Natural killer cell (primary cell): ENCODE data around the gene FAM193A. TPM values are rescaled to one million over a fixed set of nuclear protein-coding genes. Genes with fewer than 3 reads are reported as not detected.
"Not testable (repeated sequence)": the region's sequence is repeated elsewhere in the genome, so short reads cannot be mapped to it uniquely, and the experiment has no call there.

Experiments
- ATAC-seq, 3 donors: fragments of 150-1000 bp in 2 of 3; fragments of 200-7000 bp in 1 of 3; cut with Tn5 transposase; 1 replicate in 1 of 3; 2 replicates in 2 of 3; pipeline ENCODE4 v1.10.0; 2021; ENCODE audit warnings: mild to moderate bottlenecking in 2 of 3, moderate library complexity in 2 of 3
- DNase-seq, 2 donors: peaks; one replicate each; pipeline versions ENCODE4 v3.0.0 to v3.0.0-alpha.2; 2013 to 2021; ENCODE audit warnings: mixed read lengths in 1 of 2
- H3K27ac ChIP-seq: one replicate; pipeline ENCODE4 v1.5.1; 2013; ENCODE audit warnings: mild to moderate bottlenecking, low read length
- H3K27me3 ChIP-seq: one replicate; pipeline ENCODE4 v1.6.1; 2013; ENCODE audit warnings: low read length; ENCODE audit not compliant: control insufficient read depth, insufficient read depth
- H3K36me3 ChIP-seq: one replicate; pipeline ENCODE4 v1.6.1; 2013; ENCODE audit warnings: low read length; ENCODE audit not compliant: control insufficient read depth, insufficient read depth
- H3K4me1 ChIP-seq: one replicate; pipeline ENCODE4 v1.6.1; 2013; ENCODE audit warnings: low read length; ENCODE audit not compliant: control insufficient read depth, insufficient read depth
- H3K4me3 ChIP-seq: one replicate; pipeline ENCODE4 v1.5.1; 2013; ENCODE audit warnings: low read length
- H3K9me3 ChIP-seq: one replicate; pipeline ENCODE4 v1.6.1; 2013; ENCODE audit warnings: low read length; ENCODE audit not compliant: control insufficient read depth, insufficient read depth
- H3K27ac Mint-ChIP-seq, 2 donors: one replicate each; pipeline ENCODE4 v1.8.0; 2022; ENCODE audit warnings: mild to moderate bottlenecking in 2 of 2, mixed read lengths in 2 of 2, moderate library complexity in 1 of 2
- H3K27me3 Mint-ChIP-seq, 2 donors: one replicate each; pipeline ENCODE4 v1.8.0; 2022; ENCODE audit warnings: low read depth in 2 of 2, mixed read lengths in 2 of 2
- H3K36me3 Mint-ChIP-seq: one replicate; pipeline ENCODE4 v1.8.0; 2022; ENCODE audit warnings: mixed read lengths
- H3K4me1 Mint-ChIP-seq, 2 donors: one replicate each; pipeline ENCODE4 v1.8.0; 2022; ENCODE audit warnings: mixed read lengths in 2 of 2
- H3K4me3 Mint-ChIP-seq: one replicate; pipeline ENCODE4 v1.8.0; 2022; ENCODE audit warnings: mild to moderate bottlenecking, moderate library complexity, mixed read lengths
- H3K9me3 Mint-ChIP-seq, 2 donors: one replicate each; pipeline ENCODE4 v1.8.0; 2022; ENCODE audit warnings: mixed read lengths in 2 of 2
- WGBS: methylation state at CpG from one replicate; pipeline ENCODE4 v1.1.7; 2013; ENCODE audit warnings: missing lambda C conversion rate; ENCODE audit not compliant: insufficient coverage; 5-methylcytosine and 5-hydroxymethylcytosine counted together
- intact Hi-C: fragments of 100-400 bp; cut with micrococcal nuclease; formaldehyde crosslinking; loops from one replicate; pipeline ENCODE4 v1.14.2; 2022
- total RNA-seq, 4 donors: library from RNA; stranded (reverse); fragments of 120-200 nt in 1 of 4; gene quantifications; one replicate each; pipeline versions ENCODE4 v1.2.3 to v1.2.4, GENCODE V29; 2013 to 2022
- TF ChIP-seq, protein P1 (sequence below): fragments of 200-600 bp; IDR thresholded peaks from one replicate; pipeline ENCODE4 v1.8.0; 2022; ENCODE audit warnings: antibody characterized with exemption

FAM193A gene
- total RNA-seq, 3 donors from 2014 or later (not counting 1 experiment from before 2014, with no cell fraction given), result 39.4 to 49.3 (median 48.1) TPM

DNA sequence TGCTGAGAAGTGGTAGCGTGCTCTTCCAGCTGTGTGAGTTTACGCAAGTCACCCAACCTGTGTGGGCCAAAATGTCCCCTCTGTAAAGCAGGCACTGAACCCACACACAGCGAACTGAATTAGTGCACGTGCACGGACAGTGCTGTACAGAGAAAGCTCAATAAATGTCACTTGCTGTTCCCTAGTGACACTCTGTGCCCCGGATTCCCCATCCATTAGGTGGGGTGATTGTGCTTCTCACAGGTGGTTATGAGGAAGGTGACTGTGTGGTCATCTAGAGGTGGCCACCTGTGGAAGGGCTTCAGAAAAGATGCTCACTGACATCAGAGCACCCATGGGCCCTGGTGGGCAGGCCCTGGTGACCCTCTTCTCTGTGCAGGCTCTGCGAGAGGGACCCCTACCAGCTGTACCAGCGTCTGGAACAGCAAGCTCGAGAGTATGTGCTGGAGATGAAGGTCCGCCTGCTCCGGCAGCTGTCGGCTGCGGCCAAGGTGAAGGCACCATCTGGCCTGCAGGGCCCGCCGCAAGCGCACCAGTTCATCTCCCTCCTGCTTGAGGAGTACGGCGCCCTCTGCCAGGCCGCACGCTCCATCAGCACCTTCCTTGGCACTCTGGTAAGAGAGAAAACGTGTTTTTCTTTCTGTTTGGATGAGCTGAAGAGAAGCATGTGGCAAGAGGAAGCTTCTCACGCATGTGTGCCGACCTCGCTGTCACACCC lies 94.3 kb downstream of the FAM193A start:
- DNase-seq (no peak), ATAC-seq (no peak)
- TF ChIP-seq, protein P1, sequence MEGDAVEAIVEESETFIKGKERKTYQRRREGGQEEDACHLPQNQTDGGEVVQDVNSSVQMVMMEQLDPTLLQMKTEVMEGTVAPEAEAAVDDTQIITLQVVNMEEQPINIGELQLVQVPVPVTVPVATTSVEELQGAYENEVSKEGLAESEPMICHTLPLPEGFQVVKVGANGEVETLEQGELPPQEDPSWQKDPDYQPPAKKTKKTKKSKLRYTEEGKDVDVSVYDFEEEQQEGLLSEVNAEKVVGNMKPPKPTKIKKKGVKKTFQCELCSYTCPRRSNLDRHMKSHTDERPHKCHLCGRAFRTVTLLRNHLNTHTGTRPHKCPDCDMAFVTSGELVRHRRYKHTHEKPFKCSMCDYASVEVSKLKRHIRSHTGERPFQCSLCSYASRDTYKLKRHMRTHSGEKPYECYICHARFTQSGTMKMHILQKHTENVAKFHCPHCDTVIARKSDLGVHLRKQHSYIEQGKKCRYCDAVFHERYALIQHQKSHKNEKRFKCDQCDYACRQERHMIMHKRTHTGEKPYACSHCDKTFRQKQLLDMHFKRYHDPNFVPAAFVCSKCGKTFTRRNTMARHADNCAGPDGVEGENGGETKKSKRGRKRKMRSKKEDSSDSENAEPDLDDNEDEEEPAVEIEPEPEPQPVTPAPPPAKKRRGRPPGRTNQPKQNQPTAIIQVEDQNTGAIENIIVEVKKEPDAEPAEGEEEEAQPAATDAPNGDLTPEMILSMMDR, result no peak
- no peaks in the 10 kb centered on the region for H3K9me3 Mint-ChIP-seq
- H3K4me3 Mint-ChIP-seq, result no peak overlapping the region
- 98% methylated on average over 21 of the region's 24 CpGs for WGBS
- intact Hi-C loops, result no loop called here
- Histone ChIP-seq H3K36me3 (peaks cover 34% of the 10 kb centered on the region), H3K27me3 (no peaks in the 10 kb centered on the region), H3K9me3 (no peaks in the 10 kb centered on the region), H3K4me3 (no peak overlapping the region), H3K4me1 (no peaks in the 10 kb centered on the region), H3K27ac (no peak overlapping the region)
- no peaks in the 10 kb centered on the region for H3K36me3 Mint-ChIP-seq
- H3K4me1 Mint-ChIP-seq, result no peaks in the 10 kb centered on the region
- no peaks in the 10 kb centered on the region for H3K27me3 Mint-ChIP-seq
- no peak overlapping the region for H3K27ac Mint-ChIP-seq

DNA sequence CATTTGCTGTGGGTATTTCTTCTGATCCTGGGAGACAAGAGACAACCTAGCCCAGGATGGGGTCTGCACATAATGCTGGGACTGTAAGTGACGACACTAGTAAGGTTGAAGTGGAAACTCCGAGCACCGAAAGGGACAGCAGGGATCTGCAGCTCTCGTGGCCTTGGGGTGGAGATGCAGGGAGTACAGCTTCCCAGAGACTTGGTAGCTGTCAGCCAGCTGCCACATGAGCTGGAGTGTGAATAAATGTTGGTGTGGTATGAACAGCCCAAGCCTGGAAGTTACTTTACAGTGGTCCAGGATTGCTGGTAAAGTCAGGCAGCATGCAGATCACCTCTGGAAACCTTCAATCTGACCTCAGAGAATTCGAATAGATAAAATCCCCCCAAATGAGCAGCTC lies 97.6 kb downstream of the FAM193A start:
- no peak overlapping the region for H3K27ac ChIP-seq
- no peak overlapping the region for H3K4me3 ChIP-seq
- DNase-seq, result no peak
- TF ChIP-seq, protein P1, result no peak
- no peaks in the 10 kb centered on the region for H3K9me3 Mint-ChIP-seq
- no peaks in the 10 kb centered on the region for H3K9me3 ChIP-seq
- H3K27ac Mint-ChIP-seq, result no peak overlapping the region
- no peaks in the 10 kb centered on the region for H3K27me3 Mint-ChIP-seq
- no peaks in the 10 kb centered on the region for H3K27me3 ChIP-seq
- ATAC-seq, result no peak
- H3K4me3 Mint-ChIP-seq, result no peak overlapping the region
- intact Hi-C loops, result no loop called here
- no peaks in the 10 kb centered on the region for H3K36me3 Mint-ChIP-seq
- no peaks in the 10 kb centered on the region for H3K4me1 ChIP-seq
- whole genome bisulfite sequencing, result 97% methylated on average over 5 of the region's 5 CpGs
- peaks cover 52% of the 10 kb centered on the region for H3K36me3 ChIP-seq
- peaks cover 0 to 5% of the 10 kb centered on the region in 2 donors for H3K4me1 Mint-ChIP-seq

DNA sequence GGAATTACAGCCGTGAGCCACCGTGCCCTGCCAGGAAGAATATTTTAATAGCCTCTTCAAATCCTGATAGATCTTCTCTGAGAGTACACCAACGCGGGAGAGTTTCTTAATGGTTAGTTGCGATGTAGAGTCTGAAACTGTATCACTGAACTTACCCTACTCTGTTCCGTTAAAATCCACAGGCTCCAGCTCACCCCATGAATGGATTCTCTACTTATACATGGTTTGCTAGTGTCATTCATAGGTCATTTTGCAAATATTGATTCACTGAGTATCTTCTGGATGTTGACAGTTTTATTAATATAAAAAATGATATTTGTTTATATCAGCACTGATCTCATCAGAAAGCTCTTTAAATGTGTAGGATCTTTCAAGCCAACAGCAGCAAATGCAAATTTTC lies 99.9 kb downstream of the FAM193A start:
- Histone ChIP-seq H3K27ac (no peak overlapping the region), H3K27me3 (no peaks in the 10 kb centered on the region), H3K36me3 (peaks cover 50% of the 10 kb centered on the region), H3K4me3 (no peak overlapping the region), H3K4me1 (no peaks in the 10 kb centered on the region), H3K9me3 (no peaks in the 10 kb centered on the region)
- intact Hi-C loops, result no loop called here
- ATAC-seq, result no peak
- no peaks in the 10 kb centered on the region for H3K27me3 Mint-ChIP-seq
- H3K9me3 Mint-ChIP-seq, result no peaks in the 10 kb centered on the region
- no peak for DNase-seq
- 97% methylated on average over 5 of the region's 6 CpGs for WGBS
- H3K27ac Mint-ChIP-seq, result no peak overlapping the region
- H3K4me3 Mint-ChIP-seq, result no peak overlapping the region
- TF ChIP-seq, protein P1, result no peak
- H3K36me3 Mint-ChIP-seq, result no peaks in the 10 kb centered on the region
- H3K4me1 Mint-ChIP-seq, result peaks cover 0 to 7% of the 10 kb centered on the region in 2 donors

DNA sequence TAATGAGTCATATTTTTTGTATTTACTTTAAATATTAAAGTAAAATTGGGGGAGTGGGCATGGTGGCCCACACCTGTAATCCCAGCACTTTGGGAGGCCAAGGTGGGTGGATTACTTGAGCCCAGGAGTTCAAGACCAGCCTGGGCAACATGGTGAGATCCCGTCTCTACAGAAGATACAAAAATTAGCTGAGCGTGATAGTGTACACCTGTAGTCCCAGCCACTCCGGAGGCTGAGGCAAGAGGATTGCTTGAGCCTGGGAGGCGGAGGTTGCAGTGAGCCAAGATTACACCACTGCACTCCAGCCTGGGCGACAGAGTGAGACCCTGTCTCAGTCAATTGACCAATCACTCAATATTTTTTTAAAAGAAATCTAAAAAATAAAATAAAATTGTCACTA lies 100.5 kb downstream of the FAM193A start:
- H3K4me1 ChIP-seq, ATAC-seq, H3K9me3 Mint-ChIP-seq, H3K4me1 Mint-ChIP-seq, H3K27me3 Mint-ChIP-seq, intact Hi-C loops, H3K27ac Mint-ChIP-seq, H3K36me3 Mint-ChIP-seq, H3K4me3 ChIP-seq, H3K27ac ChIP-seq, H3K27me3 ChIP-seq, H3K9me3 ChIP-seq, DNase-seq, H3K4me3 Mint-ChIP-seq: not testable (repeated sequence)
- peaks cover 46% of the 10 kb centered on the region for H3K36me3 ChIP-seq
- over 99% methylated on average over 5 of the region's 5 CpGs for WGBS
